Endothelial cell of umbilical vein (primary cell): ENCODE results near the gene MFSD6.

Experiments
- CTCF ChIP-seq, 2 donors: IDR thresholded peaks; 1 replicate in 1 of 2; 2 replicates in 1 of 2; pipeline ENCODE4 v1.5.1; 2011; ENCODE audit warnings: low read length in 2 of 2, mild to moderate bottlenecking in 2 of 2, moderate library complexity in 2 of 2, control low read depth in 1 of 2, inconsistent platforms in 1 of 2, low read depth in 1 of 2; ENCODE audit not compliant: insufficient read depth in 1 of 2; ENCODE audit errors: extremely low read depth in 1 of 2
- POLR2AphosphoS5 ChIP-seq: IDR thresholded peaks from 2 replicates; pipeline ENCODE4 v1.6.1; 2012; ENCODE audit warnings: low read depth, mild to moderate bottlenecking, control low read depth, low read length, moderate library complexity; ENCODE audit not compliant: insufficient read depth

DNA sequence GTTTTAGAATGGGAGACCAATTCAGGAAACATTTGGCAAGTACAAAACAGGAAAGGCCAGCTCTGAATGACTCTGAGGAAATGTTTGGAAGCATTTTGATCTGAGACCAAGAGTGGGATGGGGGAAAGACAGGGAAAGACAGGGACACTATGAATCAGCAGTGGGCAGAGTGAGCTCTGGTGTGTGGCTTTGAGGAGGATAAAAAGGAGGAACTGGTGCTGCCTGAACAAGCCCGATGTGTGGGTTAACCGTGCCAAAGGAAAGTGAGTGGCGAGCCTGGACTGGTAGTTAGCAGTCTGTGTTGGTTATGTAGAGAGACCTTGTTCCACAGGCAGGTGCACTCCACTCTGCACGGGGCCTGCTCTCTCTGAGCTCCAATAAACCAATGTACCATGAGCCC lies 5.3 kb downstream of the MFSD6 start:
- no peak for TF ChIP-seq POLR2AphosphoS5
- no peak for TF ChIP-seq CTCF (IDR thresholded peaks at IDR 0.05; ENCODE audit: extremely low read depth in 1 of 2, insufficient read depth in 1 of 2, low read depth in 1 of 2, low read length in 2 of 2)
